A673 (cell line): ENCODE results near the gene OTOG. TPM values are rescaled to one million over a fixed set of nuclear protein-coding genes. Genes with fewer than 3 reads are reported as not detected.

ENCODE experiments used
- BruUV-seq: library from RNA; stranded (reverse); fragments of 400-500 nt; replicated peaks from 2 replicates; lab custom pipeline; 2021; lab: Mats Ljungman, UMichigan
- CTCF ChIA-PET: fragments of 300-600 bp; sonication (Branson Sonifier 250); formaldehyde crosslinking; loops from one replicate; lab custom pipeline; 2022; ENCODE audit warnings: antibody characterized with exemption; lab: Charles Lee
- POLR2A ChIA-PET: fragments of 300-600 bp; sonication (Branson Sonifier 250); formaldehyde crosslinking; loops from one replicate; lab custom pipeline; 2022; ENCODE audit warnings: antibody characterized with exemption; ENCODE audit not compliant: low non-redundant PET; lab: Charles Lee
- DNase-seq: peaks from one replicate; pipeline ENCODE4 v3.0.0-alpha.2; 2015; ENCODE audit warnings: low spot score
- H3K27ac ChIP-seq: fragments of 200-600 bp; sonication (generic); 2 replicates; pipeline ENCODE4 v1.5.1; 2016; ENCODE audit warnings: mixed run types, low read depth, mild to moderate bottlenecking, mixed read lengths, antibody characterized with exemption, low read length; ENCODE audit not compliant: poor library complexity, severe bottlenecking
- H3K27me3 ChIP-seq: fragments of 200-600 bp; sonication (generic); replicated peaks from 2 replicates; pipeline ENCODE4 v1.6.1; 2017; ENCODE audit warnings: mixed run types, low read depth, mild to moderate bottlenecking, mixed read lengths, antibody characterized with exemption, low read length; ENCODE audit not compliant: insufficient read depth, poor library complexity
- H3K36me3 ChIP-seq: fragments of 200-600 bp; sonication (generic); 2 replicates; pipeline ENCODE4 v1.6.1; 2016; ENCODE audit warnings: mixed run types, mild to moderate bottlenecking, mixed read lengths, antibody characterized with exemption, low read length; ENCODE audit not compliant: insufficient read depth, poor library complexity, severe bottlenecking
- H3K4me1 ChIP-seq: fragments of 200-600 bp; sonication (generic); 2 replicates; pipeline ENCODE4 v1.6.1; 2017; ENCODE audit warnings: mixed run types, mild to moderate bottlenecking, mixed read lengths, antibody characterized with exemption, low read length; ENCODE audit not compliant: insufficient read depth, poor library complexity, severe bottlenecking
- H3K4me3 ChIP-seq: fragments of 200-600 bp; sonication (generic); 2 replicates; pipeline ENCODE4 v1.5.1; 2016; ENCODE audit warnings: low read depth, mixed run types, mild to moderate bottlenecking, mixed read lengths, low read length; ENCODE audit not compliant: poor library complexity, severe bottlenecking
- H3K9me3 ChIP-seq: fragments of 200-600 bp; sonication (generic); 2 replicates; pipeline ENCODE4 v1.6.1; 2016; ENCODE audit warnings: mixed run types, low read depth, mild to moderate bottlenecking, mixed read lengths, antibody characterized with exemption, low read length; ENCODE audit not compliant: poor library complexity, severe bottlenecking
- EZH2 ChIP-seq: fragments of 200-600 bp; sonication (generic); IDR thresholded peaks from 2 replicates; pipeline ENCODE4 v1.6.1; 2017; ENCODE audit warnings: borderline replicate concordance, low read depth, mild to moderate bottlenecking, mixed read lengths, antibody characterized with exemption, low read length; ENCODE audit not compliant: poor library complexity, severe bottlenecking
- intact Hi-C: fragments of 100-400 bp; cut with micrococcal nuclease; formaldehyde crosslinking; loops from one replicate; pipeline ENCODE4 v1.10.0; 2022; ENCODE audit not compliant: unreplicated experiment
- total RNA-seq: library from RNA; stranded (reverse); gene quantifications from 2 replicates; pipeline ENCODE4 v1.2.3, GENCODE V29; 2021
- TF ChIP-seq, protein P1 (sequence below): fragments of 300-800, 200-600 bp; sonication (generic); conservative IDR thresholded peaks from 2 replicates; pipeline ENCODE4 v1.5.1; 2017; ENCODE audit warnings: low read depth, mild to moderate bottlenecking, antibody characterized with exemption, low read length, moderate library complexity, mixed read lengths

Gene OTOG
- total RNA-seq, 1 experiment from 2014 or later: not detected

DNA sequence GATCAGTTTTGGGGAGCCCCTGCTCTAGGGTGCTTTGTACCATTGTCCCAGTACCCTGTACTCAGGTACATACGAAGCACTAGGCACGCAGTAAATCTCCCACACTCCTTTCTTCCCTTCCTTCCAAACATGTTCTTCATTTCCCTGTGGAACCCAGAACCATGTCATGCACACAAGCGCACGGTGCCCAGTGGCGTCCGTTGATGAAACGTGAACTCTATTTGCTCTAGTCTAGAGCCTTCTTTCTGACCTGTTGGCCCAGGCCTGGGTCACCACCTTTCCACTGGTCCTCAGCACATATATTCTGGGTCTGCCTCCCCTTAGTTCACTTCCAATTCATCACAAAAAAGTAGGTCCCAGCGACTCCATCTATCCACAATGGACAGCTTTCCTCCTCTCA lies 9.8 kb upstream of the OTOG start:
- H3K36me3 ChIP-seq: no peaks in the 10 kb centered on the region
- TF ChIP-seq EZH2: no peak
- TF ChIP-seq, protein P1, sequence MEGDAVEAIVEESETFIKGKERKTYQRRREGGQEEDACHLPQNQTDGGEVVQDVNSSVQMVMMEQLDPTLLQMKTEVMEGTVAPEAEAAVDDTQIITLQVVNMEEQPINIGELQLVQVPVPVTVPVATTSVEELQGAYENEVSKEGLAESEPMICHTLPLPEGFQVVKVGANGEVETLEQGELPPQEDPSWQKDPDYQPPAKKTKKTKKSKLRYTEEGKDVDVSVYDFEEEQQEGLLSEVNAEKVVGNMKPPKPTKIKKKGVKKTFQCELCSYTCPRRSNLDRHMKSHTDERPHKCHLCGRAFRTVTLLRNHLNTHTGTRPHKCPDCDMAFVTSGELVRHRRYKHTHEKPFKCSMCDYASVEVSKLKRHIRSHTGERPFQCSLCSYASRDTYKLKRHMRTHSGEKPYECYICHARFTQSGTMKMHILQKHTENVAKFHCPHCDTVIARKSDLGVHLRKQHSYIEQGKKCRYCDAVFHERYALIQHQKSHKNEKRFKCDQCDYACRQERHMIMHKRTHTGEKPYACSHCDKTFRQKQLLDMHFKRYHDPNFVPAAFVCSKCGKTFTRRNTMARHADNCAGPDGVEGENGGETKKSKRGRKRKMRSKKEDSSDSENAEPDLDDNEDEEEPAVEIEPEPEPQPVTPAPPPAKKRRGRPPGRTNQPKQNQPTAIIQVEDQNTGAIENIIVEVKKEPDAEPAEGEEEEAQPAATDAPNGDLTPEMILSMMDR: no peak
- no peak overlapping the region for H3K27ac ChIP-seq
- no peaks in the 10 kb centered on the region for H3K4me1 ChIP-seq
- H3K4me3 ChIP-seq: no peak overlapping the region
- BruUV-seq: no TSS peak
- no peaks in the 10 kb centered on the region for H3K9me3 ChIP-seq
- DNase-seq: no peak
- CTCF ChIA-PET: no interaction called here
- H3K27me3 ChIP-seq: no peaks in the 10 kb centered on the region
- intact Hi-C loops: no loop called here
- POLR2A ChIA-PET: no interaction called here

DNA sequence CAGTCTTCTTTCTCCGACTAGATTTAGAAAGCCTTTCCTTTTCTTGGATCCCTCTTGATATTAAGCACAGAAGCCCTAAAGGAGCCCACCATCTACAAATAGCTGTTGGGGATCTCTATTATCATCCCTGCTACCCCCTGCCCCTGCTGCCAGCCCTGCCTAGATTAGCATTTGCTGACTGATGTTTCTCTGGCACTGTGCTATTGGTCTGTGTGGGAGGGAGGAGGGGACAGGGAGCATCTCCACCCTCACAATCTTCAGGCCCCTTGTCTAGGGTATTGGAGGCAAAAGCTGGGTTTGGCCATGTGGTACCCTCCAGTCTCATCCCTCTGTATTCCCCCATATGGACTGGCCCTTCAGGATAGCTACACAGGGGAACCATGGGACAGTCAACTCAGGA lies 9.0 kb upstream of the OTOG start:
- no peak for DNase-seq
- Histone ChIP-seq H3K9me3 (no peaks in the 10 kb centered on the region), H3K36me3 (no peaks in the 10 kb centered on the region), H3K4me3 (no peak overlapping the region), H3K4me1 (no peaks in the 10 kb centered on the region), H3K27me3 (no peaks in the 10 kb centered on the region), H3K27ac (no peak overlapping the region)
- TF ChIP-seq, protein P1: no peak
- TF ChIP-seq EZH2: no peak
- BruUV-seq: no TSS peak
- CTCF ChIA-PET: no interaction called here
- intact Hi-C loops: no loop called here
- POLR2A ChIA-PET: no interaction called here

DNA sequence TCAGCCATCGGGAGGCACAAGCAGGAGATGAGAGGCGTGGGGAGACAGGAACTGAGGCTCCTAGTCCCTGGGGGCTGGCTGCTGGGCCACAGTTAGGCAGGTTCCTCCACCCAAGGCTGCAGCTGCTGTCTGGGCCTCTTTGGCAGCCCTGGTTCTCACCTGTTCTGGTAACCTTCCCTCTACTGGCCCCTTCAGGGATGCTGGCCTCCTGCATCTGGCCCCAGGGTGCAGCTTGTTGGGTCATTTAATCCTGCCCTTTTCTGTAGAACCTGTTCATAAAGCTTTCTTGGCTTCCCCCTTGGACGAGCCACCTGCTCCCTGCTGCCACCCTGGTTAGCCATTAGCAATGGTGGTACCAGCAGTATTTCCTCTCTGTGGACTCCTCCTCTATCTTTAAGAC lies 8.3 kb upstream of the OTOG start:
- H3K36me3 ChIP-seq: no peaks in the 10 kb centered on the region
- no peak overlapping the region for H3K27ac ChIP-seq
- POLR2A ChIA-PET: no interaction called here
- no peaks in the 10 kb centered on the region for H3K27me3 ChIP-seq
- H3K4me3 ChIP-seq: no peak overlapping the region
- no peak for TF ChIP-seq EZH2
- TF ChIP-seq, protein P1: no peak
- CTCF ChIA-PET: no interaction called here
- no TSS peak for BruUV-seq
- H3K4me1 ChIP-seq: no peaks in the 10 kb centered on the region
- H3K9me3 ChIP-seq: no peaks in the 10 kb centered on the region
- no peak for DNase-seq
- intact Hi-C loops: no loop called here
